Vagina (tissue), 2 donors: Measurements from ENCODE around the gene DAPK2. TPM values are rescaled to one million over a fixed set of nuclear protein-coding genes. Genes with fewer than 3 reads are reported as not detected.

Experiments
- DNase-seq, 2 donors: peaks; one replicate each; pipeline ENCODE4 v3.0.0-alpha.2; 2017; ENCODE audit errors: extremely low spot score in 2 of 2
- H3K27ac ChIP-seq: fragments of 200-600 bp; sonication (generic); one replicate; pipeline ENCODE4 v1.5.1; 2019
- H3K27me3 ChIP-seq: fragments of 200-600 bp; sonication (generic); one replicate; pipeline ENCODE4 v1.5.1; 2019
- H3K36me3 ChIP-seq, 2 donors: fragments of 200-600 bp; sonication (generic); one replicate each; pipeline ENCODE4 v1.5.1; 2017 to 2019
- H3K4me1 ChIP-seq: fragments of 200-600 bp; sonication (generic); one replicate; pipeline ENCODE4 v1.5.1; 2019
- H3K4me3 ChIP-seq, 2 donors: fragments of 200-600 bp; sonication (generic); 1 replicate in 1 of 2; 2 replicates in 1 of 2; pipeline ENCODE4 v1.5.1; 2016 to 2019
- H3K9me3 ChIP-seq: fragments of 200-600 bp; sonication (generic); one replicate; pipeline ENCODE4 v1.5.1; 2019
- POLR2A ChIP-seq, 2 donors: fragments of 450-650 bp; IDR thresholded peaks; one replicate each; pipeline ENCODE4 v1.6.1; 2017; ENCODE audit warnings: antibody characterized with exemption in 2 of 2, mild to moderate bottlenecking in 2 of 2, moderate library complexity in 2 of 2
- POLR2AphosphoS5 ChIP-seq, 2 donors: sonication (generic); formaldehyde crosslinking; IDR thresholded peaks; one replicate each; pipeline ENCODE4 v1.9.0; 2017; ENCODE audit warnings: antibody characterized with exemption in 2 of 2, mild to moderate bottlenecking in 2 of 2, low read depth in 1 of 2; ENCODE audit not compliant: insufficient read depth in 1 of 2
- intact Hi-C: fragments of 100-400 bp; cut with DNase I; formaldehyde crosslinking; loops from one replicate; pipeline ENCODE4 v1.15.1; 2023
- total RNA-seq: library from RNA; depleted of rRNA; stranded (reverse); fragments of >200 nt; gene quantifications from one replicate; pipeline ENCODE4 v1.2.3, GENCODE V29; 2016
- TF ChIP-seq, protein P1 (sequence below), 3 experiments: fragments of 450-650 bp in 2 of 3; fragments of 200-600 bp in 1 of 3; sonication (generic) in 1 of 3; IDR thresholded peaks; one replicate each; pipeline ENCODE4 v1.5.1; 2017 to 2019; ENCODE audit warnings: antibody characterized with exemption in 3 of 3, mild to moderate bottlenecking in 2 of 3, moderate library complexity in 2 of 3

The DAPK2 gene
- total RNA-seq, 1 donor from 2014 or later, result 50.3 TPM

DNA sequence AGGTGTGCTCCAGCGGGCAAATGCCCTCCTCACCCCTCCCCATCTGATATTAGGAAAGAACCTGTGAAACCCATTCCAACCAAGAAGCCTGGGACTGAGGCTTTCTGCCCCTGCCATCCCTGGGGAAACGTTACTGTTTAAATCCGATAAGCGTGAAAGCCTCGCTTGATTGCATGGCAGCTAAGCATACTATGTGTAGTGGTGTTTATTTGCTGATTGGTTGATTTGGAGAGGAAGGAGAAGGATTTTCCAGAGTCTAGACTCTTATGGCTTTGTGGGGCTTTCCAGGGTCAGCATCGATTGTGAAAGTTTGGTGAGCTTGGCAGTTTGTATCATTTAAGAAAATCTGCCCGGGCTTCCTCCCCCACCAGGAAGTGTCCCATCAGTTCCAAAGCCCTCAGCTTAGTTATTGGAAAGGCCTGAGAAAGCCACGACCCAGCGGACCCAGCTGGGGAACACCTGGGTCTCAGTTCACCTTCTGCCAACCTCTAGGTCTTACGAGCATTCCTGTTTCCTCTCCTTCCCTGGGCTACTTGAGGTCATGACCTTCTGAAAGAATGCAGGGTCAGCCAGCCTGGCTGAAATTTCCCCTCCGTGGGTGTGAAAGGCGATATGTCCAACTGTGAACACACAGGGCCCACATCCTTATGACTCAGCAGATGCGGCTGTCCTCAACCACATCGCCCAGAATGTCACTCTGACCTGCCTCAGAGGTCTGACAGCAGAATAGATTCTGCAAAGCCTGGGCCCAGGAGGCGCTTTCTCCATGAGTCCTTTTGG is 149.8 kb downstream of the DAPK2 start:
- Histone ChIP-seq H3K27me3 (no peaks in the 10 kb centered on the region), H3K36me3 (no peaks in the 10 kb centered on the region), H3K27ac (peak overlapping the region; percentile 39), H3K9me3 (no peaks in the 10 kb centered on the region), H3K4me3 (no peak overlapping the region), H3K4me1 (peaks cover 44% of the 10 kb centered on the region)
- TF ChIP-seq POLR2A (IDR thresholded peaks at IDR 0.05), result no peak
- TF ChIP-seq POLR2AphosphoS5 (IDR thresholded peaks at IDR 0.05; ENCODE audit: insufficient read depth in 1 of 2, low read depth in 1 of 2), result peak in 1 of 2 donors; percentile 59
- DNase-seq, result no peak
- intact Hi-C loops, result loop anchor here (10.0 kb wide), 1 partner anchor 142 kb away; no protein-coding TSS in a partner anchor

DNA sequence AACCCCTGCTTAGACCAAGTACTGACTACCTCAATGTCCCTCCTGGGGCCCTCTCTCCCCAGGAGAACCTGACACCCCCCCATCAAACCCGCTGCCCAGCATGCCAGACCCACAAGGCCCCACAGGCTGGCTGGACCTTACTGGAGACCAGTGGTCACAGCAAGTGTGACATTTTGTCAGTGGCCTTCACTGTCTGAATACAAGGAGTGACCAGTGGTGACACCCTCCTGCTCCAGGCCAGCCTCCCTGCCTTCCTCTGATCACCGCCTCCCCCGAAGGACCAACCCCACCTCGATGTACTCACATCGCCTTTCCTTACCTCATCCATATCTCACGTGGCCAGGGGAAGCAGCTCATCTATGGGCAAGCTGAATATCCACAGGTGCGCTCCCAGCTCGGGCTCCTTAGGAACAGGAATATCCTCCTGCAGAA is 150.5 kb downstream of the DAPK2 start:
- no peaks in the 10 kb centered on the region for H3K27me3 ChIP-seq
- H3K36me3 ChIP-seq, result no peaks in the 10 kb centered on the region
- peaks cover 50% of the 10 kb centered on the region for H3K4me1 ChIP-seq
- peak overlapping the region; percentile 39 for H3K27ac ChIP-seq
- no peaks in the 10 kb centered on the region for H3K9me3 ChIP-seq
- TF ChIP-seq POLR2AphosphoS5 (IDR thresholded peaks at IDR 0.05; ENCODE audit: insufficient read depth in 1 of 2, low read depth in 1 of 2), result no peak
- no peak for TF ChIP-seq POLR2A (IDR thresholded peaks at IDR 0.05)
- no peak for DNase-seq
- H3K4me3 ChIP-seq, result no peak overlapping the region
- intact Hi-C loops, result loop anchor here (10.0 kb wide), 1 partner anchor 141 kb away; no protein-coding TSS in a partner anchor

DNA sequence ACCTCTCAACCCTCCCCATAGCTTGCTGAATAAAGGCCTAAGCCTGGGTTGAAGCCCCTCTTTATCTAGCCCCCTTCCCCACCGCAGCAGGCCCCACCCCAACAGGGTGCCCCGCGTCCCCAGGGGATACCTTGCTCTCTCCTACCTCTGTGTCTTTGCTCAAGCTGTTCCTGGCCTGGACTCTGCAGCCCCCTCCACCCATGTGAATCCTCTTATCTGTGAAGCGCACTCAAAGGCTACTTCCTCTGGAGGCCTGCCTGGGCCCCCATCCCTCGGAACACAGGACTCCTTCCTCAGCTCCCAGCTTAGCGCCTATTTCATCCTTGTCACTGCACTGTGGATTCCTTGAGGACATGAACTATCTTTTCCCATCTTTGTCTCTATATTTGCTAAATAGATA is 151.1 kb downstream of the DAPK2 start:
- Histone ChIP-seq H3K4me1 (peaks cover 49% of the 10 kb centered on the region), H3K36me3 (no peaks in the 10 kb centered on the region), H3K27ac (no peak overlapping the region), H3K27me3 (no peaks in the 10 kb centered on the region), H3K4me3 (no peak overlapping the region), H3K9me3 (no peaks in the 10 kb centered on the region)
- intact Hi-C loops, result loop anchor here (10.0 kb wide), 1 partner anchor 140 kb away; no protein-coding TSS in a partner anchor
- TF ChIP-seq, protein P1, sequence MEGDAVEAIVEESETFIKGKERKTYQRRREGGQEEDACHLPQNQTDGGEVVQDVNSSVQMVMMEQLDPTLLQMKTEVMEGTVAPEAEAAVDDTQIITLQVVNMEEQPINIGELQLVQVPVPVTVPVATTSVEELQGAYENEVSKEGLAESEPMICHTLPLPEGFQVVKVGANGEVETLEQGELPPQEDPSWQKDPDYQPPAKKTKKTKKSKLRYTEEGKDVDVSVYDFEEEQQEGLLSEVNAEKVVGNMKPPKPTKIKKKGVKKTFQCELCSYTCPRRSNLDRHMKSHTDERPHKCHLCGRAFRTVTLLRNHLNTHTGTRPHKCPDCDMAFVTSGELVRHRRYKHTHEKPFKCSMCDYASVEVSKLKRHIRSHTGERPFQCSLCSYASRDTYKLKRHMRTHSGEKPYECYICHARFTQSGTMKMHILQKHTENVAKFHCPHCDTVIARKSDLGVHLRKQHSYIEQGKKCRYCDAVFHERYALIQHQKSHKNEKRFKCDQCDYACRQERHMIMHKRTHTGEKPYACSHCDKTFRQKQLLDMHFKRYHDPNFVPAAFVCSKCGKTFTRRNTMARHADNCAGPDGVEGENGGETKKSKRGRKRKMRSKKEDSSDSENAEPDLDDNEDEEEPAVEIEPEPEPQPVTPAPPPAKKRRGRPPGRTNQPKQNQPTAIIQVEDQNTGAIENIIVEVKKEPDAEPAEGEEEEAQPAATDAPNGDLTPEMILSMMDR (IDR thresholded peaks at IDR 0.05), result no peak
- no peak for TF ChIP-seq POLR2AphosphoS5 (IDR thresholded peaks at IDR 0.05; ENCODE audit: insufficient read depth in 1 of 2, low read depth in 1 of 2)
- no peak for TF ChIP-seq POLR2A (IDR thresholded peaks at IDR 0.05)
- no peak for DNase-seq

DNA sequence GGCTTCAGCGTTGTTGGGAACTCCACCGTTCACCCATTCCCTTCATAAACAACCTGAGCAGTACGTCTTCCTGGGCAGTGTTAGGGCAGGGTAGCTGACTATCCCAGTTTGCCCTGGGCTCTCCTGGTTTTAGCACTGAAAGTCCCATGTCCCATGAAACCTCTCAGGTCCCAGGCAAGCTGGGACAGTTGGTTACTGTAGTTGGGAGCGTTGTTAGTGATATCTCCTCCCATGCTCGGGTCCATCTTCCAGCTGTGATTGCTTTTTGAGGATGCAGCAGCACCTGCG is 151.7 kb downstream of the DAPK2 start:
- Histone ChIP-seq H3K27me3 (no peaks in the 10 kb centered on the region), H3K4me1 (peaks cover 43% of the 10 kb centered on the region), H3K27ac (peak overlapping the region; percentile 1), H3K9me3 (no peaks in the 10 kb centered on the region), H3K4me3 (no peak overlapping the region), H3K36me3 (no peaks in the 10 kb centered on the region)
- no peak for DNase-seq
- TF ChIP-seq POLR2AphosphoS5 (IDR thresholded peaks at IDR 0.05; ENCODE audit: insufficient read depth in 1 of 2, low read depth in 1 of 2), result no peak
- no peak for TF ChIP-seq POLR2A (IDR thresholded peaks at IDR 0.05)
- TF ChIP-seq, protein P1 (IDR thresholded peaks at IDR 0.05), result no peak
- intact Hi-C loops, result loop anchor here (10.0 kb wide), 1 partner anchor 140 kb away; no protein-coding TSS in a partner anchor

DNA sequence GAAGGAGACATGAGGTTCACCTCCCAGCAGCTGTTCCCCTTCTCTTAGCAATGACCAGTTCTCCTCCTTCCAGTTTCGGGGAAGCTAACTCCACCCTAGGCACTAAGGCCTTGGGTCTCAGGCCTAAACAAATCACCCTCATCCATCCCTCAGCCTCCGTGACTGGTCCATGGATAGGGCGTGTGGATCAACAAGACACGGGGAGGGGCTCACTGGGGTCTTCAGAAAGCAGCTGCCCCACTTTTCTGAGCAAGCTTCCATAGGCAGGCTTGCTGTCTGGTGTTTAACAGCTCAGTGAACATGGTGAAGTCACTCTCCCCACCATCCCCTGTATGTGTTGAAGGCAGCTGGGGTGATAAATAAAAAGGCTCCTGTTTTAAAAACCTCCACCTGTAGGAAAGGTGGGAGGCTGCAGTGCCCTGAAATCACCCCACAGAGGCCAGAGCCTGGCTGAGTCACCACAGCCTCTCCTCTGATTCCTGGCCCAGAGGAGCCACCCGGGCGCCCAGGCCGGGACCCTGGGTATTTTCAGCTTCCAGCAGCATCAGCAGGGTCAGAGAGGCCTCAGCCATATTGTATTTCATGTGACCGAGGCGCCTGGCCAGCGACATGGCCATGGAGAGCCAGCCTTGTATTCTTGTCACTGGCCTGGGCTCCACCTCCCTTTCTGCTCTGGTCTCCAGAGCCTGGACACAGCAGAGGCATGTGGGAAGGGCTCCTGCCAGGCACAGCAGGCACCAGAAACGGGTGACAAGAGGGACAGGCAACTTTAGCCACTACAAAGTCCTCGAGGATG is 152.2 kb downstream of the DAPK2 start:
- no peak for DNase-seq
- H3K4me3 ChIP-seq, result no peak overlapping the region
- H3K4me1 ChIP-seq, result peaks cover 40% of the 10 kb centered on the region
- TF ChIP-seq, protein P1 (IDR thresholded peaks at IDR 0.05), result no peak
- TF ChIP-seq POLR2A (IDR thresholded peaks at IDR 0.05) (no peak), POLR2AphosphoS5 (IDR thresholded peaks at IDR 0.05; ENCODE audit: insufficient read depth in 1 of 2, low read depth in 1 of 2) (no peak)
- H3K36me3 ChIP-seq, result no peaks in the 10 kb centered on the region
- intact Hi-C loops, result loop anchor here (10.0 kb wide), 1 partner anchor 139 kb away; no protein-coding TSS in a partner anchor
- H3K27me3 ChIP-seq, result no peaks in the 10 kb centered on the region
- peak overlapping the region; percentile 1 for H3K27ac ChIP-seq
- no peaks in the 10 kb centered on the region for H3K9me3 ChIP-seq
